ENCODE measurements around the gene UBAC1.

DNA sequence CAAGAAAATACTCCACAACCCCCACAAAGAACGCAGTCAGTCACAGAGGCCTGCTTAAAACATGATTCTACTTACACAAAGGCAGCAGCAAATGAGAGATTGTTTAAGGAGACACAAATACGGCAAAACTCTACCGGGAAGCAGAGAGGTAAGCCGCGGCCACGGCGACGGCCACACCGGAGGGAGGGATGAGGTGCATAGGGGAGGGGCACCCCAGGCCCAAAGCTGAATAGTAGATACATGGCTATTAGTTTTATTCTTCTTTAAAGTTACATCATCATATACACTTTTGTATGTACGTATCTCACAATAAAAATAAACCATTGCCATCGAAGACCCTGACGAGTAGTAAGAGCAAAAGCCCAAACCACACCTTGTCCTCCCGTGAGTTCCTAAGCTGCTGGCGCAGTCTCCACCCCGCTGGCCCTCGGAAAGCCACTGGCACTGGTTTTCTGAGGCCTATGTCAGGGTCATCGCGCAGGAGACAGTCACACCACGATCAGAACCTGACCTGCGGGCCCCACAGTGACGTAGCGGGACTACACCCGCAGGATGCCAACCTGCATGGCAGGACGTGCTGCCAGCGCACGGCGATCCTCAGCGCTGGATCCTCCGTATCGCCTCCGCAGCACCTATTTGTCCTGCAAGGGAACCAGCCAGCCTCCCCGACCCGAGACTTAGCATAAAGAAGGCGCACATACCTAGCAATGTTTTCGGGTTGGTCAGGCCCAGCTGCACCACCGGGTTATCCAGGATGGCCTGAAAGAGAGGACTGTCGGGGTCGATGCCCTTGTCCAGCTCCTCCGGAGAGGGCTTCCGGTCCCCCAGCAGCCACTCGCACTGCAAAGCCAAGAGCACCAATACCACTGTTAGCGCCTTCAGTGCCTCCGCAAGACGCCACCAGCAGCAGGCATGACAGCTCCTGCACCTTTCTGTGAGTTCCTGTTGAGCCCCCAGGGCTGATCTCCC lies 23.4 kb downstream of the UBAC1 start:
- TF ChIP-seq, protein P1, sequence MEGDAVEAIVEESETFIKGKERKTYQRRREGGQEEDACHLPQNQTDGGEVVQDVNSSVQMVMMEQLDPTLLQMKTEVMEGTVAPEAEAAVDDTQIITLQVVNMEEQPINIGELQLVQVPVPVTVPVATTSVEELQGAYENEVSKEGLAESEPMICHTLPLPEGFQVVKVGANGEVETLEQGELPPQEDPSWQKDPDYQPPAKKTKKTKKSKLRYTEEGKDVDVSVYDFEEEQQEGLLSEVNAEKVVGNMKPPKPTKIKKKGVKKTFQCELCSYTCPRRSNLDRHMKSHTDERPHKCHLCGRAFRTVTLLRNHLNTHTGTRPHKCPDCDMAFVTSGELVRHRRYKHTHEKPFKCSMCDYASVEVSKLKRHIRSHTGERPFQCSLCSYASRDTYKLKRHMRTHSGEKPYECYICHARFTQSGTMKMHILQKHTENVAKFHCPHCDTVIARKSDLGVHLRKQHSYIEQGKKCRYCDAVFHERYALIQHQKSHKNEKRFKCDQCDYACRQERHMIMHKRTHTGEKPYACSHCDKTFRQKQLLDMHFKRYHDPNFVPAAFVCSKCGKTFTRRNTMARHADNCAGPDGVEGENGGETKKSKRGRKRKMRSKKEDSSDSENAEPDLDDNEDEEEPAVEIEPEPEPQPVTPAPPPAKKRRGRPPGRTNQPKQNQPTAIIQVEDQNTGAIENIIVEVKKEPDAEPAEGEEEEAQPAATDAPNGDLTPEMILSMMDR (IDR thresholded peaks at IDR 0.05; ENCODE audit: poor library complexity), result no peak
- TF ChIP-seq EZH2 (IDR thresholded peaks at IDR 0.05; ENCODE audit: borderline replicate concordance) (no peak), EZH2phosphoT487 (IDR thresholded peaks at IDR 0.05; ENCODE audit: low read depth, severe bottlenecking, unreplicated experiment) (no peak)

Measured in hepatocyte (in vitro differentiated cells).